Activated T-helper 1 cell treated with Interleukin-2 at 50 U/mL for 16 hours (primary cell): ENCODE data around the gene SOWAHB.

Experiments
- DNase-seq: peaks from one replicate; pipeline ENCODE4 v3.0.0-alpha.2; 2020; ENCODE audit warnings: low read depth

The SOWAHB gene

GRCh38 chr4:76851375-76851774 is 46.6 kb downstream of the SOWAHB start:
- DNase-seq: no peak

DNA sequence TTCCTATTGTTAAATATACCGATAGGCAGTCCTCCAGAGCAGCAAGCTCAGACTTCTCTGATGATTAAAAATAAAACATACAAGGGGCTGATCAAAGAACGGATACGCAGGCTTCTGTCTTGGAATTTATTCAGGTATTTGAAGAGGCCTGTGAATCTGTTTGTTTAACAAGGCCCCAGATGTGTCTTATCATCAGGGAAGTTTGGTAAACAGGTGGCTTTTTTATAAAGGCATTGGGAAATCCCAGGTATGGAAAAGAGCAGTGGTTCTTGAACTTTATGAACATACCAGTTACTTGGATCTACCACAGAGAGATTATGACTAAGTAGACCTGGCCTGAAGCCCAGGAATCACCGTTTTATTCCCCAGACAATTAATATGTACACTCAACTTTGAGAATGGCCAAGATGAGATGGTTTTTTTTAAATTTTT is 47.9 kb downstream of the SOWAHB start:
- DNase-seq: no peak
